Neural progenitor cell (in vitro differentiated cells): Measurements from ENCODE around the gene MTX1. TPM values are rescaled to one million over a fixed set of nuclear protein-coding genes. Genes with fewer than 3 reads are reported as not detected.
A peak's percentile ranks its signal among the peaks of the same experiment; 100 is the strongest.
"Not testable (repeated sequence)": the region's sequence is repeated elsewhere in the genome, so short reads cannot be mapped to it uniquely, and the experiment has no call there.

ENCODE experiments used
- DNase-seq: peaks from one replicate; pipeline ENCODE4 v3.0.0-alpha.2; 2016; ENCODE audit warnings: low spot score
- H2AFZ ChIP-seq: fragments of 200-600 bp; sonication (generic); replicated peaks from 2 replicates; pipeline ENCODE4 v1.6.1; 2016; ENCODE audit warnings: antibody characterized with exemption
- H3F3A ChIP-seq: fragments of 200-600 bp; sonication (generic); 2 replicates; pipeline ENCODE4 v1.6.1; 2016; ENCODE audit warnings: antibody characterized with exemption, low read depth
- H3K27ac ChIP-seq: fragments of 200-600 bp; sonication (generic); 2 replicates; pipeline ENCODE4 v1.5.1; 2016; ENCODE audit warnings: mild to moderate bottlenecking
- H3K27me3 ChIP-seq: fragments of 200-600 bp; sonication (generic); 2 replicates; pipeline ENCODE4 v1.6.1; 2016; ENCODE audit warnings: mild to moderate bottlenecking, moderate library complexity
- H3K36me3 ChIP-seq: fragments of 200-600 bp; sonication (generic); 2 replicates; pipeline ENCODE4 v1.5.1; 2016
- H3K4me1 ChIP-seq: fragments of 200-600 bp; sonication (generic); 2 replicates; pipeline ENCODE4 v1.6.1; 2016; ENCODE audit warnings: mixed run types
- H3K4me2 ChIP-seq: fragments of 200-600 bp; sonication (generic); 2 replicates; pipeline ENCODE4 v1.6.1; 2016
- H3K4me3 ChIP-seq: fragments of 200-600 bp; sonication (generic); 2 replicates; pipeline ENCODE4 v1.5.1; 2016
- H3K79me2 ChIP-seq: fragments of 200-600 bp; sonication (generic); 2 replicates; pipeline ENCODE4 v1.6.1; 2016; ENCODE audit warnings: low read depth
- H3K9ac ChIP-seq: fragments of 200-600 bp; sonication (generic); 2 replicates; pipeline ENCODE4 v1.6.1; 2016
- H3K9me3 ChIP-seq: fragments of 200-600 bp; sonication (generic); 2 replicates; pipeline ENCODE4 v1.5.1; 2016; ENCODE audit warnings: low read depth
- H4K20me1 ChIP-seq: fragments of 200-600 bp; sonication (generic); 2 replicates; pipeline ENCODE4 v1.6.1; 2016; ENCODE audit warnings: low read depth
- H3K27ac Mint-ChIP-seq: 3 replicates; pipeline ENCODE4 v1.8.0; 2021; ENCODE audit warnings: mixed read lengths
- H3K27me3 Mint-ChIP-seq: 2 replicates; pipeline ENCODE4 v1.8.0; 2022; ENCODE audit warnings: low read depth, mild to moderate bottlenecking, inconsistent platforms, moderate library complexity, mixed read lengths; ENCODE audit not compliant: insufficient read depth
- H3K36me3 Mint-ChIP-seq: 3 replicates; pipeline ENCODE4 v1.8.0; 2021; ENCODE audit warnings: mixed read lengths
- H3K4me1 Mint-ChIP-seq: 3 replicates; pipeline ENCODE4 v1.8.0; 2021; ENCODE audit warnings: mixed read lengths
- H3K4me3 Mint-ChIP-seq: 3 replicates; pipeline ENCODE4 v1.8.0; 2021; ENCODE audit warnings: mild to moderate bottlenecking, moderate library complexity, mixed read lengths
- H3K9me3 Mint-ChIP-seq: 3 replicates; pipeline ENCODE4 v1.8.0; 2020; ENCODE audit warnings: mixed read lengths
- EZH2 ChIP-seq: fragments of 200-600 bp; sonication (generic); IDR thresholded peaks from 2 replicates; pipeline ENCODE4 v1.6.1; 2017; ENCODE audit warnings: antibody characterized with exemption, mild to moderate bottlenecking, moderate library complexity
- EZH2phosphoT487 ChIP-seq: fragments of 200-600 bp; sonication (generic); IDR thresholded peaks from 2 replicates; pipeline ENCODE4 v1.6.1; 2017; ENCODE audit warnings: antibody characterized with exemption
- total RNA-seq: library from RNA; depleted of rRNA; stranded (reverse); fragments of >200 nt; gene quantifications from 2 replicates; pipeline ENCODE4 v1.2.3, GENCODE V29; 2015; ENCODE audit warnings: low replicate concordance
- TF ChIP-seq, protein P1 (sequence below): fragments of 200-600 bp; sonication (generic); IDR thresholded peaks from 2 replicates; pipeline ENCODE4 v1.5.1; 2017; ENCODE audit warnings: antibody characterized with exemption, mild to moderate bottlenecking

The MTX1 gene
- total RNA-seq, 1 donor from 2014 or later = 25.6 TPM

DNA sequence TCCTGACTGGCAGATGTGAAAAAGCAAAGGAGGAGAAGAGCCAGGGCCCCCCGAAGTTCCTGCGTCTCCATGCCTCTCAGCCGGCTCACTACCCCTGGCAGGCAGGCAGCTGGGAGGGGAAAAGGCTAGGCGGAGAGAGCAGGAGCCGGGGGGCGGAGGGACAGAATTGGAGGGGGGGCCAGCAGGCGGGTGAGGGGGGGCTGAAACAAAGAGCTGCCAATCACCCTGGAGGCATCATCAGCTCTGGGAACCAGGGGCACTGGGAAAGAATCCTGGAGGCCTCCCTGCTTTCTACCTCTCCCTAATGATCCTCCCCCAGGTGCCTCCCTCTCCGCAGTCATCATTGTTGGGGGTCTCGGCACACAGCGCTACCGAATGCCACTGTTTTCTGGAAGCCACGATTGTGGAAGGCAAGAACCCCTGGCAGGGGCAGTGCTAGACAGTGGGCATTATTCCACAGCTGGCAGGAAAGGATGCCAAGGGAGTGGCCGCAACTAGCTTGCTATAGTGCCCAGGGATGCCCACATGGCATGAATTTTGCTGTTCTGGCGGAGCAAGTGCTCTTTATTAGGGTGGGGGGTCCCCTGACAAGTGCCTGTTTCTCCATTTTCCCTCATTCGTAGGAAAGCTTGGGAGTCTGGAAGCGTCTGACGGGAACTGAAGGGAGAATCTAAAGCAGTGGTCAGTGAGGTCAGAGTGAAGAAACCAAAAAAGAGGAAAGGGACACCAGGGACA lies 522 bp upstream of the MTX1 start, which contains the start of gene THBS3:
Gene THBS3, minus strand, starts transcription at position 92 of the 735 bp plus-strand sequence. Its CDS starts 21 bp downstream, at position 71.
- peaks cover 43% of the 10 kb centered on the region for H3K4me1 Mint-ChIP-seq
- peak within 1 kb of the TSS; percentile 88 for H3K4me3 Mint-ChIP-seq
- Histone ChIP-seq H3F3A (peaks cover 72% of the 10 kb centered on the region), H3K9me3 (no peaks in the 10 kb centered on the region), H3K4me2 (peak within 1 kb of the TSS; percentile 96), H3K4me1 (peaks cover 24% of the 10 kb centered on the region), H3K9ac (peak within 1 kb of the TSS; percentile 64), H3K36me3 (no peaks in the 10 kb centered on the region), H4K20me1 (peaks cover 19% of the 10 kb centered on the region), H3K4me3 (peak within 1 kb of the TSS; percentile 86), H3K27me3 (no peaks in the 10 kb centered on the region), H3K79me2 (peaks cover 8% of the 10 kb centered on the region), H2AFZ (peak within 1 kb of the TSS; percentile 77), H3K27ac (peak within 1 kb of the TSS; percentile 92)
- no peak for TF ChIP-seq EZH2phosphoT487
- TF ChIP-seq, protein P1, sequence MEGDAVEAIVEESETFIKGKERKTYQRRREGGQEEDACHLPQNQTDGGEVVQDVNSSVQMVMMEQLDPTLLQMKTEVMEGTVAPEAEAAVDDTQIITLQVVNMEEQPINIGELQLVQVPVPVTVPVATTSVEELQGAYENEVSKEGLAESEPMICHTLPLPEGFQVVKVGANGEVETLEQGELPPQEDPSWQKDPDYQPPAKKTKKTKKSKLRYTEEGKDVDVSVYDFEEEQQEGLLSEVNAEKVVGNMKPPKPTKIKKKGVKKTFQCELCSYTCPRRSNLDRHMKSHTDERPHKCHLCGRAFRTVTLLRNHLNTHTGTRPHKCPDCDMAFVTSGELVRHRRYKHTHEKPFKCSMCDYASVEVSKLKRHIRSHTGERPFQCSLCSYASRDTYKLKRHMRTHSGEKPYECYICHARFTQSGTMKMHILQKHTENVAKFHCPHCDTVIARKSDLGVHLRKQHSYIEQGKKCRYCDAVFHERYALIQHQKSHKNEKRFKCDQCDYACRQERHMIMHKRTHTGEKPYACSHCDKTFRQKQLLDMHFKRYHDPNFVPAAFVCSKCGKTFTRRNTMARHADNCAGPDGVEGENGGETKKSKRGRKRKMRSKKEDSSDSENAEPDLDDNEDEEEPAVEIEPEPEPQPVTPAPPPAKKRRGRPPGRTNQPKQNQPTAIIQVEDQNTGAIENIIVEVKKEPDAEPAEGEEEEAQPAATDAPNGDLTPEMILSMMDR = no peak
- no peak for TF ChIP-seq EZH2
- DNase-seq = peak; percentile 85
- no peaks in the 10 kb centered on the region for H3K9me3 Mint-ChIP-seq
- H3K27ac Mint-ChIP-seq = peak within 1 kb of the TSS; percentile 97
- peaks cover 34% of the 10 kb centered on the region for H3K27me3 Mint-ChIP-seq
- H3K36me3 Mint-ChIP-seq = peaks cover 7% of the 10 kb centered on the region

DNA sequence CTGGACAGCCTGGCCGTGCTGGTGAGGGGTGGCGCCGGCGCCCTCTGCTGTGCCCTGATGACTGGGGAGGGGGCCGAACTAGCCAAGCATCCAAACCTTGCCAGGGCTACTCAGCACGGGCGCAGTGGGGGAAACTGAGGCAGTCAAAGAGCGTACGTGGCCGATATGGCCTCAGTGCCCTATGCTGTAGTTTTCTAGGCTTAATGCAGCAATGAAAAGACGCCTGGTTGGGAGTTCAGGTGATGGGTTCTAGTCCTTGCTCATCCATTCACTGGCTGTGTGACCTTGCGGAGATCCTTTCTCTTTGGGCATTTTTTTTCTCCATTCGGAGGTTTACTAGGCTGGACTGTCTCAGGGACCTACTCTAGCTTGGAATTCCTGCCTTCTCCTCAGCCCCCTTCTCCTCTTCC lies 822 bp downstream of the MTX1 start:
- Histone ChIP-seq H3K27me3 (no peaks in the 10 kb centered on the region), H2AFZ (peak overlapping the region; percentile 77)

DNA sequence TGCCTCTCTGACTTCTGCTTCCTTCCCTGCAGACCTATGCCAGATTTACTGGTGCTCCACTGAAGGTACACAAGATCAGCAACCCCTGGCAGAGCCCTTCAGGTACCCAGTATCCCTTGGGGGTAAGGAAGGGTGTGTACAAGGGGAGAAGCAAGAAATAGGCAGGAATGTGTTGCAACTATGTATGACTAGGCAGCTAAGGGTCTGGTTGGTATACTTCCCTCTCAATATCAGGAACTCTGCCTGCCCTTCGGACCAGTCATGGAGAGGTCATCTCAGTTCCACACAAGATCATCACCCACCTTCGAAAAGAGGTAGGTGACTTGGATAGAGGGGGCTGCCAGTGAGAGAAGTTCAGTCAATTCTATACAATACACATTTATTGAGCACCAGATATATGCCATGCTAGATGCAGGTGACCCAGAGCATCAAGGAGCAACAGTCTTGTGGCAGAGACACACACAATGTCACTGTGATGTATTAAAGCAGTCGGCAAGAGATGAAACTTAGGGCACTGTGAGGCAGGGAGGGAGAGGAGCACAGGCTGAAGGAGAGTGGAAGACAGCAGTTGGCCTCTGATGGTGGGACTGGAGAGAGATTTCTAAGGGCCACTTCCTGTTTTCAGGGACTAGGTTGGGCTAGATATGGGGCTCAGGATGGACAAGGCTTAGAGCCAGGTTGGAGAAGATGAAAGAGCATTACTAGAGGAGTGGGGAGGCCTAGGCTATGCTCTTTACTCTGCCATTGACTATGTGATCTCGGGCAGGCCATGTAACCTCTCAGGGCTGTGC lies 2.0 kb downstream of the MTX1 start:
- peaks cover 8% of the 10 kb centered on the region for H3K79me2 ChIP-seq
- peaks cover 40% of the 10 kb centered on the region for H3K4me1 Mint-ChIP-seq
- no peak overlapping the region for H3K27ac ChIP-seq
- H3K4me1 ChIP-seq = peaks cover 24% of the 10 kb centered on the region
- peaks cover 5% of the 10 kb centered on the region for H4K20me1 ChIP-seq
- H3K4me2 ChIP-seq = peak overlapping the region; percentile 96
- TF ChIP-seq EZH2phosphoT487 = no peak
- TF ChIP-seq, protein P1 = no peak
- TF ChIP-seq EZH2 = no peak
- peaks cover 47% of the 10 kb centered on the region for H3F3A ChIP-seq
- no peaks in the 10 kb centered on the region for H3K9me3 ChIP-seq
- no peak overlapping the region for H3K4me3 ChIP-seq
- peak overlapping the region; percentile 88 for H3K4me3 Mint-ChIP-seq
- no peak overlapping the region for H3K9ac ChIP-seq
- DNase-seq = no peak
- peaks cover 29% of the 10 kb centered on the region for H3K27me3 Mint-ChIP-seq
- H3K27ac Mint-ChIP-seq = no peak overlapping the region
- no peaks in the 10 kb centered on the region for H3K36me3 ChIP-seq
- no peaks in the 10 kb centered on the region for H3K9me3 Mint-ChIP-seq
- H2AFZ ChIP-seq = no peak overlapping the region
- peaks cover 5% of the 10 kb centered on the region for H3K36me3 Mint-ChIP-seq
- H3K27me3 ChIP-seq = no peaks in the 10 kb centered on the region

More for the DNA sequence above, 822 bp downstream of the MTX1 start:
- Histone ChIP-seq H3K79me2 (peaks cover 8% of the 10 kb centered on the region), H3K27ac (peak overlapping the region; percentile 64), H3K4me2 (peak overlapping the region; percentile 96), H3K4me3 (peak overlapping the region; percentile 86), H3K36me3 (no peaks in the 10 kb centered on the region), H3K4me1 (peaks cover 24% of the 10 kb centered on the region), H4K20me1 (peaks cover 16% of the 10 kb centered on the region), H3F3A (peaks cover 59% of the 10 kb centered on the region), H3K9me3 (no peaks in the 10 kb centered on the region), H3K9ac (peak overlapping the region; percentile 62)
- Mint-ChIP-seq H3K27me3 (peaks cover 34% of the 10 kb centered on the region), H3K4me1 (peaks cover 43% of the 10 kb centered on the region), H3K36me3 (peaks cover 3% of the 10 kb centered on the region), H3K27ac (peak overlapping the region; percentile 94), H3K9me3 (no peaks in the 10 kb centered on the region), H3K4me3 (peak overlapping the region; percentile 88)
- peak; percentile 47 for DNase-seq
- TF ChIP-seq EZH2 (no peak), EZH2phosphoT487 (no peak)
- TF ChIP-seq, protein P1 = no peak

DNA sequence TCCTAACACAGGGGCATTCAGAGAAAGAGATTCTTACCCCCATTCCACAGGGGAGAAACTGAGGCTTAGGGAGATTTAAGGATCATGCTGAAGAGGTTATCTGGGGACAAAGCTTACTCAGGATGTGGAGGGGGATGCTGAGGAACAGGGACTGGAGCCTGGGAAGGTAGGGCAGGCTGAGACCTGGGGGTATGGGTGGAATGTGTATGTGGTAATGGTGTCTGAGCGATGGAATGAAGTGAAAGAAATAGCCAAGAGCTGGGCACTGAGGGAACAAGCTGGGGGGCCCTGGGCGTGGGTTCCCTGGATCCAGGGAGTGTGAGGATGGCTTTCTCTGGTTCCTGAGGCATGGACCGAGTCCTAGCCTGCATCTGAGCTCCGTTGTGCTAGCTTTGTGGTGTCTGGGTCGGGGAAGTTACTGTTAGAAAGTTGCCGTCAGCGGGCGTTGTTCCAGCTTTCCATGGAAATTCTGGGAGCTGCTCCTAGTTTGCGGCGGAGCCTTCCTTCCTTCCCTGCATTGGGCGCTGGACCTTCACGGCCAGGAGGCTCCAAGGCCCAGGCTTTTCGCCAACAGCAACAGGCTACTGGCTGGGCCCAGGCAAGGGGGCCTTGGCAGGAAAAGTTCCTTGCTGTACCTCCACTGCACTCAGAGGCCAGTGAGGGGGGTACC lies 3.0 kb downstream of the MTX1 start:
- H3K27me3 ChIP-seq, H4K20me1 ChIP-seq, H3K36me3 Mint-ChIP-seq, H3K36me3 ChIP-seq, H3K9ac ChIP-seq, H3K27ac Mint-ChIP-seq, H3K4me2 ChIP-seq, DNase-seq, H3K9me3 Mint-ChIP-seq, H3K27ac ChIP-seq, H3K9me3 ChIP-seq, H3K4me3 ChIP-seq, H3K4me3 Mint-ChIP-seq, H3K79me2 ChIP-seq, H2AFZ ChIP-seq: not testable (repeated sequence)
- Mint-ChIP-seq H3K4me1 (peaks cover 33% of the 10 kb centered on the region), H3K27me3 (peaks cover 23% of the 10 kb centered on the region)
- peaks cover 22% of the 10 kb centered on the region for H3K4me1 ChIP-seq
- peaks cover 37% of the 10 kb centered on the region for H3F3A ChIP-seq

DNA sequence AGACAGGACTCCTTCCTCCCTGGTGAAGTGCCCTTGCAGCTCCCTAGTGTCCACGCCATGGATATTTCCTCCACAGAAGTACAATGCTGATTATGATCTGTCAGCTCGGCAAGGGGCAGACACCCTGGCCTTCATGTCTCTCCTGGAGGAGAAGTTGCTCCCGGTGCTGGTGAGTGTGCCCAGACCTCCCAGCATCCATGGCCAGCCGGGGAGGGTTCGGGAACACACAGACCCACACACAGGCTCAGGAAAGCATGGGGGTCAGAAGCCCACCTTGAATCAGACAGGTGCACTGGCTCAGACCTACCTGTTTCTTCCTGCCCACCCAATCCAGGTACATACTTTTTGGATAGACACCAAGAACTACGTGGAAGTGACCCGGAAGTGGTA lies 3.6 kb downstream of the MTX1 start:
- not testable (repeated sequence) for H3K9ac ChIP-seq, H3K4me3 Mint-ChIP-seq, H3K9me3 ChIP-seq, H3K36me3 Mint-ChIP-seq, H3K36me3 ChIP-seq, DNase-seq, H3K79me2 ChIP-seq, H3K4me3 ChIP-seq, H3K4me2 ChIP-seq, H3K27ac ChIP-seq, H3K9me3 Mint-ChIP-seq, H2AFZ ChIP-seq, H4K20me1 ChIP-seq, H3K27me3 ChIP-seq, H3K27ac Mint-ChIP-seq
- H3K27me3 Mint-ChIP-seq = peaks cover 18% of the 10 kb centered on the region
- H3K4me1 Mint-ChIP-seq = peaks cover 29% of the 10 kb centered on the region
- peaks cover 17% of the 10 kb centered on the region for H3K4me1 ChIP-seq
- H3F3A ChIP-seq = peaks cover 32% of the 10 kb centered on the region
